GM12878 (cell line): ENCODE results near the gene COL17A1. TPM values are rescaled to one million over a fixed set of nuclear protein-coding genes. Genes with fewer than 3 reads are reported as not detected.

Source experiments
- ATAC-seq: fragments of 200-7000 bp; cut with Tn5 transposase; 3 replicates; pipeline ENCODE4 v1.9.1; 2020; ENCODE audit warnings: mild to moderate bottlenecking, moderate library complexity
- BruUV-seq: library from RNA; stranded (reverse); fragments of 400-500 nt; replicated peaks from 2 replicates; lab custom pipeline; 2021; lab: Mats Ljungman, UMichigan
- CTCF ChIA-PET: fragments of 300-600 bp; sonication (Branson Sonifier 250); formaldehyde crosslinking; extraction: SDS; loops from one replicate; lab custom pipeline; 2021; ENCODE audit warnings: inconsistent platforms; lab: Yijun Ruan, JAX
- POLR2A ChIA-PET: fragments of 350-600 bp; formaldehyde crosslinking; extraction: SDS; loops from one replicate; lab custom pipeline; 2021; ENCODE audit warnings: inconsistent platforms; lab: Charles Lee
- RAD21 ChIA-PET: fragments of 300-600 bp; sonication (Branson Sonifier 250); formaldehyde crosslinking; loops from one replicate; lab custom pipeline; 2023; ENCODE audit warnings: antibody characterized with exemption; ENCODE audit not compliant: unreplicated experiment; lab: Charles Lee
- SMC1A ChIA-PET: fragments of 300-600 bp; sonication (Branson Sonifier 250); formaldehyde crosslinking; loops from one replicate; lab custom pipeline; 2023; ENCODE audit not compliant: unreplicated experiment, uncharacterized antibody; lab: Charles Lee
- DNase-seq: peaks from one replicate; pipeline ENCODE4 v3.0.0-alpha.2; 2011; ENCODE audit warnings: low read depth, low spot score
- FAIRE-seq: peaks from 3 replicates; lab custom pipeline; 2011; peaks lifted over from hg19 to GRCh38; lab: Jason Lieb, UNC
- H2AFZ ChIP-seq: 2 replicates; pipeline ENCODE4 v1.6.0; 2011; ENCODE audit warnings: low read depth, low read length, control low read depth; ENCODE audit not compliant: control insufficient read depth
- H3K27ac ChIP-seq: 2 replicates; pipeline ENCODE4 v1.5.1; 2011; ENCODE audit warnings: control low read depth; ENCODE audit not compliant: control insufficient read depth, insufficient read depth
- H3K27me3 ChIP-seq, 2 experiments: replicated peaks in 1 of 2; 2 replicates each; pipeline versions ENCODE4 v1.6.0 to v1.6.1; 2011; ENCODE audit warnings: low read length in 1 of 2; ENCODE audit not compliant: control insufficient read depth in 2 of 2, insufficient read depth in 2 of 2
- H3K36me3 ChIP-seq, 2 experiments: 2 replicates each; pipeline ENCODE4 v1.5.1; 2011; ENCODE audit warnings: low read length in 1 of 2; ENCODE audit not compliant: control insufficient read depth in 2 of 2, insufficient read depth in 2 of 2
- H3K4me1 ChIP-seq: 2 replicates; pipeline ENCODE4 v1.6.1; 2011; ENCODE audit warnings: mild to moderate bottlenecking, low read length, moderate library complexity, mixed read lengths; ENCODE audit not compliant: control insufficient read depth, insufficient read depth
- H3K4me2 ChIP-seq: 2 replicates; pipeline ENCODE4 v1.6.0; 2011; ENCODE audit warnings: control low read depth; ENCODE audit not compliant: control insufficient read depth, insufficient read depth
- H3K4me3 ChIP-seq: fragments of 200-600 bp; sonication (generic); 2 replicates; pipeline ENCODE4 v1.5.1; 2016
- H3K79me2 ChIP-seq: 2 replicates; pipeline ENCODE4 v1.6.0; 2011; ENCODE audit warnings: low read length; ENCODE audit not compliant: control insufficient read depth, insufficient read depth
- H3K9ac ChIP-seq: 2 replicates; pipeline ENCODE4 v1.8.0; 2011; ENCODE audit warnings: low read length, control low read depth, mixed read lengths; ENCODE audit not compliant: control insufficient read depth, insufficient read depth
- H3K9me3 ChIP-seq: replicated peaks from 3 replicates; pipeline ENCODE4 v1.5.1; 2011; ENCODE audit warnings: mild to moderate bottlenecking, low read length; ENCODE audit not compliant: control insufficient read depth, insufficient read depth
- H4K20me1 ChIP-seq: 2 replicates; pipeline ENCODE4 v1.6.0; 2011; ENCODE audit not compliant: control insufficient read depth, insufficient read depth
- BMI1 ChIP-seq: fragments of 450-650 bp; IDR thresholded peaks from 2 replicates; pipeline ENCODE4 v1.6.1; 2016; ENCODE audit warnings: mild to moderate bottlenecking, moderate library complexity, borderline replicate concordance
- CBX3 ChIP-seq: fragments of 200-600 bp; sonication (generic); IDR thresholded peaks from 2 replicates; pipeline ENCODE4 v1.6.1; 2016; ENCODE audit warnings: low read depth, borderline replicate concordance
- ESRRA ChIP-seq: IDR thresholded peaks from 2 replicates; pipeline ENCODE4 v1.6.1; 2012; ENCODE audit warnings: mild to moderate bottlenecking, low read length, improper control_type of control experiment
- FOXK2 ChIP-seq: fragments of 450-650 bp; IDR thresholded peaks from 2 replicates; pipeline ENCODE4 v1.6.1; 2017; ENCODE audit warnings: mild to moderate bottlenecking, moderate library complexity
- IKZF1 ChIP-seq: fragments of 450-650 bp; conservative IDR thresholded peaks from 2 replicates; pipeline ENCODE4 v1.6.1; 2017; ENCODE audit warnings: antibody characterized with exemption, mild to moderate bottlenecking
- KDM1A ChIP-seq: fragments of 200-600 bp; sonication (generic); IDR thresholded peaks from 2 replicates; pipeline ENCODE4 v1.6.1; 2016; ENCODE audit warnings: borderline replicate concordance
- RAD51 ChIP-seq: fragments of 450-650 bp; IDR thresholded peaks from 2 replicates; pipeline ENCODE4 v1.6.1; 2016; ENCODE audit warnings: moderate library complexity, mild to moderate bottlenecking, inconsistent platforms
- SIX5 ChIP-seq: IDR thresholded peaks from 2 replicates; pipeline ENCODE4 v1.6.1; 2011; ENCODE audit warnings: mild to moderate bottlenecking, low read depth, low read length, moderate library complexity; ENCODE audit not compliant: severe bottlenecking
- SMAD1 ChIP-seq: fragments of 450-650 bp; IDR thresholded peaks from 2 replicates; pipeline ENCODE4 v1.6.1; 2018; ENCODE audit warnings: mild to moderate bottlenecking, low read depth; ENCODE audit not compliant: partially characterized antibody
- ZNF207 ChIP-seq: fragments of 450-650 bp; IDR thresholded peaks from 2 replicates; pipeline ENCODE4 v1.6.1; 2014; ENCODE audit warnings: antibody characterized with exemption, mild to moderate bottlenecking, borderline replicate concordance
- ZNF217 ChIP-seq: fragments of 450-650 bp; IDR thresholded peaks from 2 replicates; pipeline ENCODE4 v1.6.1; 2017; ENCODE audit warnings: antibody characterized with exemption, mild to moderate bottlenecking
- WGBS: methylation state at CpG from one replicate; pipeline ENCODE4 v1.1.6; 2016; ENCODE audit warnings: low lambda C conversion rate; ENCODE audit not compliant: insufficient replicate concordance, insufficient coverage; ENCODE audit errors: missing lambda C conversion rate; 5-methylcytosine and 5-hydroxymethylcytosine counted together
- in situ Hi-C: fragments of 300-500 bp; cut with MboI; formaldehyde crosslinking; loops from 9 replicates; pipeline ENCODE4 v1.14.3; 2018; ENCODE audit warnings: mixed read lengths
- intact Hi-C: fragments of 100-400 bp; cut with micrococcal nuclease; formaldehyde crosslinking; loops from one replicate; pipeline ENCODE4 v1.14.2; 2022; ENCODE audit not compliant: unreplicated experiment
- polyA plus RNA-seq, 11 experiments: library from polyadenylated mRNA; depleted of rRNA in 4 of 11; unstranded in 6 of 11; stranded (reverse) in 5 of 11; fragments of >200 nt; fragmentation: Nextera tagmentation in 4 of 11; fragmentation: Illumina TruSeq in 1 of 11; extraction: Ambion mirVana in 4 of 11; extraction: Trizol in 1 of 11; gene quantifications; 1 replicate in 1 of 11; 2 replicates in 10 of 11; pipeline versions ENCODE4 v1.2.1 to v1.2.3, GENCODE V29; 2011 to 2016; ENCODE audit warnings: inconsistent platforms in 2 of 11, missing spikeins in 2 of 11, low read depth in 1 of 11
- total RNA-seq, 4 experiments: library from RNA; depleted of rRNA in 3 of 4; stranded (reverse); fragments of >200 nt in 3 of 4; fragmentation: Illumina TruSeq in 1 of 4; extraction: Trizol in 1 of 4; gene quantifications; 2 replicates each; pipeline versions ENCODE4 v1.2.1 to v1.2.3, GENCODE V29; 2013 to 2021
- TF ChIP-seq, protein P1 (sequence below): fragments of 150-350 bp; IDR thresholded peaks from 2 replicates; pipeline ENCODE4 v1.6.1; 2014; ENCODE audit warnings: mild to moderate bottlenecking, low read depth, low read length
- TF ChIP-seq, protein P2 (sequence below): fragments of 450-650 bp; IDR thresholded peaks from 2 replicates; pipeline ENCODE4 v1.6.1; 2017; ENCODE audit warnings: antibody characterized with exemption, mild to moderate bottlenecking, moderate library complexity

Gene COL17A1
- total and polyA plus RNA-seq, 10 of the 15 experiments (the other 5 are each of a cell fraction or from before 2014, with no cell fraction given): 0.08 to 0.22 TPM; not detected in 8

DNA sequence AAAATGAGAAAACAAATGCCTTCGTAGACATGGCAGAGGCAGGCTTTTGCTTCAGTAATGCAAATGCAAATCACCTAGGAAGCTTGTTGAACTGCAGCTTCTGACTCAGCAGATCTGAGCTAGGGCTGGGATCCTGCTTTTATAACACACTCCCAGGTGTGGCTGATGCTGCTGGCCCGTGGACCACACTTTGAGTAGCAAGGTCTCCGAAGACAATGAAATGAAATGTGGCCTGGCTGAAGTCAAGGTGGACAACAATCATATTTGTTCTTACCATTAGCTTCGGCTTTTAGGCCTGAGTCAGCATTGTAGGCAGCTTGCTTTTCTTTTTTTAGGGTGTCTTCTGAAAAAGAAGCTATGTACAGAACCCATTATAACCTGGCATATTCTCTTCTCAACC is 26.3 kb downstream of the COL17A1 start:
- no peak for DNase-seq
- H2AFZ ChIP-seq: no peak overlapping the region
- BruUV-seq: no TSS peak
- intact Hi-C loops: no loop called here
- H4K20me1 ChIP-seq: no peaks in the 10 kb centered on the region; the same call in 1 of the 2 replicates
- no peak for TF ChIP-seq ZNF207
- no peak for TF ChIP-seq FOXK2
- no peak for TF ChIP-seq KDM1A
- H3K36me3 ChIP-seq: no peaks in the 10 kb centered on the region
- no peak for FAIRE-seq
- H3K9me3 ChIP-seq: no peaks in the 10 kb centered on the region
- 17% methylated on average over 4 of the region's 4 CpGs for WGBS
- no peak overlapping the region for H3K9ac ChIP-seq
- no peaks in the 10 kb centered on the region for H3K79me2 ChIP-seq
- H3K27me3 ChIP-seq: no peaks in the 10 kb centered on the region; a peak in 1 of 4 replicates
- H3K4me3 ChIP-seq: no peak overlapping the region
- RAD21 ChIA-PET: interaction anchor here (0.8 to 1.3 kb wide), 2 partner anchors 13 to 63 kb away, joined by 3 read pairs; partner anchors contain the start of gene SFR1
- CTCF ChIA-PET: interaction anchor here (0.7 to 1.8 kb wide), 3 partner anchors 29 to 65 kb away, joined by 3 to 6 read pairs (median 3); partner anchors contain the start of gene SFR1
- SMC1A ChIA-PET: interaction anchor here (1.6 kb wide), 2 partner anchors 10 to 12 kb away, joined by 3 to 4 read pairs; no protein-coding TSS in a partner anchor
- H3K27ac ChIP-seq: no peak overlapping the region
- no peak for ATAC-seq
- POLR2A ChIA-PET: no interaction called here
- H3K4me2 ChIP-seq: no peak overlapping the region
- H3K4me1 ChIP-seq: no peaks in the 10 kb centered on the region
- in situ Hi-C loops: no loop called here

DNA sequence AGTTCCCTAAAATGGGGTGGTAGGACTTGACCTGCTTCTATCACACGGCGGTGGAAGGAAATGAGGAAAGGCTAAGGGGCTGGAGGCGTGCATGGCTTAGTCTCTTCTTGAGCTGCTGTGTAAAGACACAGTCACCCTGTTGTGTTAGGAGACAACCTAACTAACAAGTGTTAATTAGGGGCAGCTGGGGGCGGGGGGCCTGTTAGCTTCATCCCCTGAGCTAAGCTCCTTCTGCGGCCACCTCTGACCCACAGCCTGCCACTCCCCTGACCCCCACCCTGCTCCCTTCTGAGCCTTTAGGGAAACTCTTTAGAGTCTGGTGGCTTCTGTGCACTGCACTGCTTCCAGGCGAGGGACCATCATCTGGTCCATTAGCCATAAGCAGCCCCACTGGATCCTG is 28.0 kb downstream of the COL17A1 start:
- Histone ChIP-seq H3K79me2 (no peaks in the 10 kb centered on the region), H3K4me3 (no peak overlapping the region), H3K9ac (no peak overlapping the region), H2AFZ (no peak overlapping the region), H3K4me1 (no peaks in the 10 kb centered on the region), H3K4me2 (no peak overlapping the region), H3K9me3 (no peaks in the 10 kb centered on the region), H3K36me3 (no peaks in the 10 kb centered on the region), H4K20me1 (no peaks in the 10 kb centered on the region; the same call in 1 of the 2 replicates), H3K27ac (no peak overlapping the region), H3K27me3 (no peaks in the 10 kb centered on the region)
- no TSS peak for BruUV-seq
- ChIA-PET SMC1A (interaction anchor here (1.3 to 1.6 kb wide), 3 partner anchors 11 to 65 kb away, joined by 3 read pairs; no protein-coding TSS in a partner anchor), CTCF (interaction anchor here (0.6 to 4.2 kb wide), 3 partner anchors 15 to 67 kb away, joined by 3 to 13 read pairs (median 3); no protein-coding TSS in a partner anchor), RAD21 (no interaction called here), POLR2A (no interaction called here)
- intact Hi-C loops (no loop called here), in situ Hi-C loops (no loop called here)
- TF ChIP-seq IKZF1 (no peak), RAD51 (no peak), ZNF217 (no peak), SIX5 (no peak), ESRRA (no peak), SMAD1 (no peak), CBX3 (no peak), BMI1 (no peak)
- TF ChIP-seq, protein P1, sequence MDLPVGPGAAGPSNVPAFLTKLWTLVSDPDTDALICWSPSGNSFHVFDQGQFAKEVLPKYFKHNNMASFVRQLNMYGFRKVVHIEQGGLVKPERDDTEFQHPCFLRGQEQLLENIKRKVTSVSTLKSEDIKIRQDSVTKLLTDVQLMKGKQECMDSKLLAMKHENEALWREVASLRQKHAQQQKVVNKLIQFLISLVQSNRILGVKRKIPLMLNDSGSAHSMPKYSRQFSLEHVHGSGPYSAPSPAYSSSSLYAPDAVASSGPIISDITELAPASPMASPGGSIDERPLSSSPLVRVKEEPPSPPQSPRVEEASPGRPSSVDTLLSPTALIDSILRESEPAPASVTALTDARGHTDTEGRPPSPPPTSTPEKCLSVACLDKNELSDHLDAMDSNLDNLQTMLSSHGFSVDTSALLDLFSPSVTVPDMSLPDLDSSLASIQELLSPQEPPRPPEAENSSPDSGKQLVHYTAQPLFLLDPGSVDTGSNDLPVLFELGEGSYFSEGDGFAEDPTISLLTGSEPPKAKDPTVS: no peak
- TF ChIP-seq, protein P2, sequence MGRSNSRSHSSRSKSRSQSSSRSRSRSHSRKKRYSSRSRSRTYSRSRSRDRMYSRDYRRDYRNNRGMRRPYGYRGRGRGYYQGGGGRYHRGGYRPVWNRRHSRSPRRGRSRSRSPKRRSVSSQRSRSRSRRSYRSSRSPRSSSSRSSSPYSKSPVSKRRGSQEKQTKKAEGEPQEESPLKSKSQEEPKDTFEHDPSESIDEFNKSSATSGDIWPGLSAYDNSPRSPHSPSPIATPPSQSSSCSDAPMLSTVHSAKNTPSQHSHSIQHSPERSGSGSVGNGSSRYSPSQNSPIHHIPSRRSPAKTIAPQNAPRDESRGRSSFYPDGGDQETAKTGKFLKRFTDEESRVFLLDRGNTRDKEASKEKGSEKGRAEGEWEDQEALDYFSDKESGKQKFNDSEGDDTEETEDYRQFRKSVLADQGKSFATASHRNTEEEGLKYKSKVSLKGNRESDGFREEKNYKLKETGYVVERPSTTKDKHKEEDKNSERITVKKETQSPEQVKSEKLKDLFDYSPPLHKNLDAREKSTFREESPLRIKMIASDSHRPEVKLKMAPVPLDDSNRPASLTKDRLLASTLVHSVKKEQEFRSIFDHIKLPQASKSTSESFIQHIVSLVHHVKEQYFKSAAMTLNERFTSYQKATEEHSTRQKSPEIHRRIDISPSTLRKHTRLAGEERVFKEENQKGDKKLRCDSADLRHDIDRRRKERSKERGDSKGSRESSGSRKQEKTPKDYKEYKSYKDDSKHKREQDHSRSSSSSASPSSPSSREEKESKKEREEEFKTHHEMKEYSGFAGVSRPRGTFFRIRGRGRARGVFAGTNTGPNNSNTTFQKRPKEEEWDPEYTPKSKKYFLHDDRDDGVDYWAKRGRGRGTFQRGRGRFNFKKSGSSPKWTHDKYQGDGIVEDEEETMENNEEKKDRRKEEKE: no peak
- ATAC-seq: no peak
- FAIRE-seq: no peak
- DNase-seq: no peak
- WGBS: 65% methylated on average over 6 of the region's 6 CpGs
